Measurements from ENCODE around the gene C19orf38.

The C19orf38 gene

DNA sequence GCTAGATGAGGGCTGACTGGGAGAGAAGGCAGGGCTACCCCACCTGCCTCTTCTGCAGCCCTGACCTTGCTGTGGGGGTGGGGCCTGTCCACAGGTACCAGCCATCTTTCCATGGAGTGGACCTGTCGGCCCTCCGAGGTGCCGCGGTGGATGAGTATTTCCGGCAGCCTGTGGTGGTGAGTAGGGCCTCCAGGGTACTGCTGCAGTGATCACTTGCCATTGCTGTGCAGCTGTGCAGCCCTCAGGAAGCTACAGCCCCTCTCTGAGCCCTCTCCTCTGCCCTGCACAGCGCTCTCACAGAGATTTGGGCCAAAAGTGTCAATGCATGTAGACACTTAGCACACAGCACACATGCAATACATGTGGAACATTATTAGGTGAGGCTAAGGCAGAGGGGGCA lies 68.4 kb downstream of the C19orf38 start:
- no peak for DNase-seq (ENCODE audit: low spot score)
- TF ChIP-seq, protein P1, sequence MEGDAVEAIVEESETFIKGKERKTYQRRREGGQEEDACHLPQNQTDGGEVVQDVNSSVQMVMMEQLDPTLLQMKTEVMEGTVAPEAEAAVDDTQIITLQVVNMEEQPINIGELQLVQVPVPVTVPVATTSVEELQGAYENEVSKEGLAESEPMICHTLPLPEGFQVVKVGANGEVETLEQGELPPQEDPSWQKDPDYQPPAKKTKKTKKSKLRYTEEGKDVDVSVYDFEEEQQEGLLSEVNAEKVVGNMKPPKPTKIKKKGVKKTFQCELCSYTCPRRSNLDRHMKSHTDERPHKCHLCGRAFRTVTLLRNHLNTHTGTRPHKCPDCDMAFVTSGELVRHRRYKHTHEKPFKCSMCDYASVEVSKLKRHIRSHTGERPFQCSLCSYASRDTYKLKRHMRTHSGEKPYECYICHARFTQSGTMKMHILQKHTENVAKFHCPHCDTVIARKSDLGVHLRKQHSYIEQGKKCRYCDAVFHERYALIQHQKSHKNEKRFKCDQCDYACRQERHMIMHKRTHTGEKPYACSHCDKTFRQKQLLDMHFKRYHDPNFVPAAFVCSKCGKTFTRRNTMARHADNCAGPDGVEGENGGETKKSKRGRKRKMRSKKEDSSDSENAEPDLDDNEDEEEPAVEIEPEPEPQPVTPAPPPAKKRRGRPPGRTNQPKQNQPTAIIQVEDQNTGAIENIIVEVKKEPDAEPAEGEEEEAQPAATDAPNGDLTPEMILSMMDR (IDR thresholded peaks at IDR 0.05; ENCODE audit: borderline replicate concordance, control extremely low read depth, extremely low read depth, insufficient read depth, missing control alignments), result no peak
- in situ Hi-C loops (cut with MboI; ENCODE audit: low sequenced_read_pairs, unreplicated experiment), result no loop called here

DNA sequence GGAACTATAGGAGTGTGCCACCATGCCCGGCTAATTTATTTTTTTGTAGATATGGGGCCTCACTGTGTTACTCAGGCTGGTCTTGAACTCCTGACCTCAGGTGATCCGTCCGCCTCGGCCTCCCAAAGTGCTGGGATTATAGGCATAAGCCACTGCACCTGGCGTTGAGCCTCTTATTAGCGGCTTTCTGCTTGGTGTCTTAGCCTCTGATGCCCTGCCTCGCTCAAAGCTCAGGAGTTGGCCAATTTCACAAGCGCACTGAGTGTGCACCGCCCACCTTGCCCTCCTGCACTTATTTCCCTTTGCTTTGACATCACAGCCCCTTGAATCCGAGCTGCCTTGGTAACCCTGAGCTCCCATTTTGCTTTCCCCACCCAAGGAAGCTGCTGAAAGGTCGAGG lies 70.1 kb downstream of the C19orf38 start:
- TF ChIP-seq, protein P1 (IDR thresholded peaks at IDR 0.05; ENCODE audit: borderline replicate concordance, control extremely low read depth, extremely low read depth, insufficient read depth, missing control alignments), result no peak
- no peak for DNase-seq (ENCODE audit: low spot score)
- in situ Hi-C loops (cut with MboI; ENCODE audit: low sequenced_read_pairs, unreplicated experiment), result no loop called here
